ENCODE results near the gene WDR6. TPM values are rescaled to one million over a fixed set of nuclear protein-coding genes. Genes with fewer than 3 reads are reported as not detected.

Gene WDR6
- total and polyA plus RNA-seq, 4 donors: 29.4 to 50.9 (median 47.0) TPM

DNA sequence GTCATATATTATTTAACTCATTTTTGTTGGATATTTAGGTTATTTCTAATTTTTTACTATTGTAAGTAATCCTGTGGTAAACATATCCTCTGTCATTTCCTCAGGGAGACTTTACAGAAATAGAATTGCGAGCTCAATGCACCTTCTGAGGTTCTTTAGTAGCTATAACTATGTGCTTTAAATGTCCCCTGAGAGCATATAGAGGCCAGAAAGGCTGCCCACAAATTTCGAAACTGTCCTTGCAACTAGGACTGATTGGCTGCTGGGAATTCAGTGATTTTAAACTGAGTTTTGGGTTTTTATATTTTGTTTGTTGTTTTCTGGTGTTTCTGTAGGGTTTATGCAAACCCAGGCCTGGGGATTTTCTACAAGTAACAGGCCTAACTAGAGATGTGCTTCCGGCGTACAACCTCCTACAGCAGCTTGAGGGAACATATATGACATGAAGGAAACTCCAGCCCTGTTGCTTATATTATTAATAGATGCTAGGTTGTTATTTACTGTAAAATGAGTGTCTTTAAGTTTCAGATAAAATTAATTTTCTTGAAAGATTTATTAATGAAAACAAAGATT is 46.3 kb upstream of the WDR6 start:
- H3K9ac ChIP-seq (ENCODE audit: low read depth in 1 of 2, low read length in 2 of 2): no peak overlapping the region
- H3K4me1 ChIP-seq (ENCODE audit: control insufficient read depth in 4 of 4, insufficient read depth in 4 of 4, low read length in 3 of 4): no peaks in the 10 kb centered on the region
- H3K4me3 ChIP-seq (ENCODE audit: low read depth in 1 of 3, low read length in 3 of 3): no peak overlapping the region
- no peak overlapping the region for H3K27ac ChIP-seq (ENCODE audit: low read depth in 1 of 2, low read length in 2 of 2)
- WGBS: 86% methylated on average over 4 of the region's 4 CpGs
- H3K9me3 ChIP-seq (ENCODE audit: control insufficient read depth in 4 of 4, low read length in 3 of 4): no peaks in the 10 kb centered on the region
- H3K36me3 ChIP-seq (ENCODE audit: control insufficient read depth in 4 of 4, insufficient read depth in 3 of 4, low read depth in 1 of 4, low read length in 3 of 4): peaks cover 8 to 20% (median 10%) of the 10 kb centered on the region in 4 donors
- DNase-seq (ENCODE audit: low spot score): no peak
- TF ChIP-seq NR2F2 (IDR thresholded peaks at IDR 0.05) (no peak), HNF4A (conservative IDR thresholded peaks at IDR 0.05) (no peak), FOXA2 (IDR thresholded peaks at IDR 0.05) (no peak), HNF4G (IDR thresholded peaks at IDR 0.05) (no peak), EGR1 (IDR thresholded peaks at IDR 0.05; ENCODE audit: low read depth in 2 of 2) (no peak), GABPA (IDR thresholded peaks at IDR 0.05 in 1 of 2, conservative IDR thresholded peaks at IDR 0.05 in 1 of 2) (no peak), SP1 (IDR thresholded peaks at IDR 0.05) (no peak), YY1 (IDR thresholded peaks at IDR 0.05) (no peak), FOXA1 (IDR thresholded peaks at IDR 0.05) (no peak), RXRA (IDR thresholded peaks at IDR 0.05) (no peak), JUND (IDR thresholded peaks at IDR 0.05) (no peak), TAF1 (conservative IDR thresholded peaks at IDR 0.05) (no peak), RAD21 (IDR thresholded peaks at IDR 0.05) (no peak)
- TF ChIP-seq, protein P1, sequence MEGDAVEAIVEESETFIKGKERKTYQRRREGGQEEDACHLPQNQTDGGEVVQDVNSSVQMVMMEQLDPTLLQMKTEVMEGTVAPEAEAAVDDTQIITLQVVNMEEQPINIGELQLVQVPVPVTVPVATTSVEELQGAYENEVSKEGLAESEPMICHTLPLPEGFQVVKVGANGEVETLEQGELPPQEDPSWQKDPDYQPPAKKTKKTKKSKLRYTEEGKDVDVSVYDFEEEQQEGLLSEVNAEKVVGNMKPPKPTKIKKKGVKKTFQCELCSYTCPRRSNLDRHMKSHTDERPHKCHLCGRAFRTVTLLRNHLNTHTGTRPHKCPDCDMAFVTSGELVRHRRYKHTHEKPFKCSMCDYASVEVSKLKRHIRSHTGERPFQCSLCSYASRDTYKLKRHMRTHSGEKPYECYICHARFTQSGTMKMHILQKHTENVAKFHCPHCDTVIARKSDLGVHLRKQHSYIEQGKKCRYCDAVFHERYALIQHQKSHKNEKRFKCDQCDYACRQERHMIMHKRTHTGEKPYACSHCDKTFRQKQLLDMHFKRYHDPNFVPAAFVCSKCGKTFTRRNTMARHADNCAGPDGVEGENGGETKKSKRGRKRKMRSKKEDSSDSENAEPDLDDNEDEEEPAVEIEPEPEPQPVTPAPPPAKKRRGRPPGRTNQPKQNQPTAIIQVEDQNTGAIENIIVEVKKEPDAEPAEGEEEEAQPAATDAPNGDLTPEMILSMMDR (IDR thresholded peaks at IDR 0.05; ENCODE audit: low read depth, low read length, missing input control): no peak
- TF ChIP-seq, protein P2, sequence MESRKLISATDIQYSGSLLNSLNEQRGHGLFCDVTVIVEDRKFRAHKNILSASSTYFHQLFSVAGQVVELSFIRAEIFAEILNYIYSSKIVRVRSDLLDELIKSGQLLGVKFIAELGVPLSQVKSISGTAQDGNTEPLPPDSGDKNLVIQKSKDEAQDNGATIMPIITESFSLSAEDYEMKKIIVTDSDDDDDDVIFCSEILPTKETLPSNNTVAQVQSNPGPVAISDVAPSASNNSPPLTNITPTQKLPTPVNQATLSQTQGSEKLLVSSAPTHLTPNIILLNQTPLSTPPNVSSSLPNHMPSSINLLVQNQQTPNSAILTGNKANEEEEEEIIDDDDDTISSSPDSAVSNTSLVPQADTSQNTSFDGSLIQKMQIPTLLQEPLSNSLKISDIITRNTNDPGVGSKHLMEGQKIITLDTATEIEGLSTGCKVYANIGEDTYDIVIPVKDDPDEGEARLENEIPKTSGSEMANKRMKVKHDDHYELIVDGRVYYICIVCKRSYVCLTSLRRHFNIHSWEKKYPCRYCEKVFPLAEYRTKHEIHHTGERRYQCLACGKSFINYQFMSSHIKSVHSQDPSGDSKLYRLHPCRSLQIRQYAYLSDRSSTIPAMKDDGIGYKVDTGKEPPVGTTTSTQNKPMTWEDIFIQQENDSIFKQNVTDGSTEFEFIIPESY (IDR thresholded peaks at IDR 0.05): no peak
- TF ChIP-seq, protein P3, sequence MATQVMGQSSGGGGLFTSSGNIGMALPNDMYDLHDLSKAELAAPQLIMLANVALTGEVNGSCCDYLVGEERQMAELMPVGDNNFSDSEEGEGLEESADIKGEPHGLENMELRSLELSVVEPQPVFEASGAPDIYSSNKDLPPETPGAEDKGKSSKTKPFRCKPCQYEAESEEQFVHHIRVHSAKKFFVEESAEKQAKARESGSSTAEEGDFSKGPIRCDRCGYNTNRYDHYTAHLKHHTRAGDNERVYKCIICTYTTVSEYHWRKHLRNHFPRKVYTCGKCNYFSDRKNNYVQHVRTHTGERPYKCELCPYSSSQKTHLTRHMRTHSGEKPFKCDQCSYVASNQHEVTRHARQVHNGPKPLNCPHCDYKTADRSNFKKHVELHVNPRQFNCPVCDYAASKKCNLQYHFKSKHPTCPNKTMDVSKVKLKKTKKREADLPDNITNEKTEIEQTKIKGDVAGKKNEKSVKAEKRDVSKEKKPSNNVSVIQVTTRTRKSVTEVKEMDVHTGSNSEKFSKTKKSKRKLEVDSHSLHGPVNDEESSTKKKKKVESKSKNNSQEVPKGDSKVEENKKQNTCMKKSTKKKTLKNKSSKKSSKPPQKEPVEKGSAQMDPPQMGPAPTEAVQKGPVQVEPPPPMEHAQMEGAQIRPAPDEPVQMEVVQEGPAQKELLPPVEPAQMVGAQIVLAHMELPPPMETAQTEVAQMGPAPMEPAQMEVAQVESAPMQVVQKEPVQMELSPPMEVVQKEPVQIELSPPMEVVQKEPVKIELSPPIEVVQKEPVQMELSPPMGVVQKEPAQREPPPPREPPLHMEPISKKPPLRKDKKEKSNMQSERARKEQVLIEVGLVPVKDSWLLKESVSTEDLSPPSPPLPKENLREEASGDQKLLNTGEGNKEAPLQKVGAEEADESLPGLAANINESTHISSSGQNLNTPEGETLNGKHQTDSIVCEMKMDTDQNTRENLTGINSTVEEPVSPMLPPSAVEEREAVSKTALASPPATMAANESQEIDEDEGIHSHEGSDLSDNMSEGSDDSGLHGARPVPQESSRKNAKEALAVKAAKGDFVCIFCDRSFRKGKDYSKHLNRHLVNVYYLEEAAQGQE (IDR thresholded peaks at IDR 0.05): no peak
- TF ChIP-seq, protein P4, sequence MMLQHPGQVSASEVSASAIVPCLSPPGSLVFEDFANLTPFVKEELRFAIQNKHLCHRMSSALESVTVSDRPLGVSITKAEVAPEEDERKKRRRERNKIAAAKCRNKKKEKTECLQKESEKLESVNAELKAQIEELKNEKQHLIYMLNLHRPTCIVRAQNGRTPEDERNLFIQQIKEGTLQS (IDR thresholded peaks at IDR 0.05): no peak
- TF ChIP-seq, protein P5, sequence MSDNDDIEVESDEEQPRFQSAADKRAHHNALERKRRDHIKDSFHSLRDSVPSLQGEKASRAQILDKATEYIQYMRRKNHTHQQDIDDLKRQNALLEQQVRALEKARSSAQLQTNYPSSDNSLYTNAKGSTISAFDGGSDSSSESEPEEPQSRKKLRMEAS (IDR thresholded peaks at IDR 0.05): no peak
- no peaks in the 10 kb centered on the region for H3K27me3 ChIP-seq (ENCODE audit: control insufficient read depth in 4 of 4, insufficient read depth in 4 of 4, low read length in 3 of 4)

Measured in liver (tissue), 9 donors.